ENCODE results near the gene PALLD. TPM values are rescaled to one million over a fixed set of nuclear protein-coding genes. Genes with fewer than 3 reads are reported as not detected.

Gene PALLD
- total and polyA plus RNA-seq, 2 of the 8 experiments (the other 6 are each of a cell fraction or from before 2014, with no cell fraction given), result 10.5 to 25.0 TPM

DNA sequence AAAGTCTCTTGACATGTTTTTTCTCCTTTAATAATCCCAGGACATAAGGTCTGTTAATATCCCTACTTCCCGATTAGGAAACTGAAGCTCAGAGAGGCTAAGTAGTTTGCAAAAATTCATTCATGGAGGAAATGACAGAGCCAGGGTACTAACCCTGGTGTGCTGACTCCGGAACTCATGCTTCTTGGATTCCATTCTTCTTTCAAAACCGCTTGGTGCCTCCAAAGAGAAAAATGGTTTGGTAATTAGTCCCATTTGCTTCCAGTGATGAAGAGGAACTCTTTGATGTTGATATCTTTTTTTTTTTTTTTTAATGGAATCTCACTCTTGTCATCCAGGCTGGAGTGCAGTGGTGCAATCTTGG lies 146.9 kb downstream of the PALLD start (continued):
- TF ChIP-seq, protein P1, sequence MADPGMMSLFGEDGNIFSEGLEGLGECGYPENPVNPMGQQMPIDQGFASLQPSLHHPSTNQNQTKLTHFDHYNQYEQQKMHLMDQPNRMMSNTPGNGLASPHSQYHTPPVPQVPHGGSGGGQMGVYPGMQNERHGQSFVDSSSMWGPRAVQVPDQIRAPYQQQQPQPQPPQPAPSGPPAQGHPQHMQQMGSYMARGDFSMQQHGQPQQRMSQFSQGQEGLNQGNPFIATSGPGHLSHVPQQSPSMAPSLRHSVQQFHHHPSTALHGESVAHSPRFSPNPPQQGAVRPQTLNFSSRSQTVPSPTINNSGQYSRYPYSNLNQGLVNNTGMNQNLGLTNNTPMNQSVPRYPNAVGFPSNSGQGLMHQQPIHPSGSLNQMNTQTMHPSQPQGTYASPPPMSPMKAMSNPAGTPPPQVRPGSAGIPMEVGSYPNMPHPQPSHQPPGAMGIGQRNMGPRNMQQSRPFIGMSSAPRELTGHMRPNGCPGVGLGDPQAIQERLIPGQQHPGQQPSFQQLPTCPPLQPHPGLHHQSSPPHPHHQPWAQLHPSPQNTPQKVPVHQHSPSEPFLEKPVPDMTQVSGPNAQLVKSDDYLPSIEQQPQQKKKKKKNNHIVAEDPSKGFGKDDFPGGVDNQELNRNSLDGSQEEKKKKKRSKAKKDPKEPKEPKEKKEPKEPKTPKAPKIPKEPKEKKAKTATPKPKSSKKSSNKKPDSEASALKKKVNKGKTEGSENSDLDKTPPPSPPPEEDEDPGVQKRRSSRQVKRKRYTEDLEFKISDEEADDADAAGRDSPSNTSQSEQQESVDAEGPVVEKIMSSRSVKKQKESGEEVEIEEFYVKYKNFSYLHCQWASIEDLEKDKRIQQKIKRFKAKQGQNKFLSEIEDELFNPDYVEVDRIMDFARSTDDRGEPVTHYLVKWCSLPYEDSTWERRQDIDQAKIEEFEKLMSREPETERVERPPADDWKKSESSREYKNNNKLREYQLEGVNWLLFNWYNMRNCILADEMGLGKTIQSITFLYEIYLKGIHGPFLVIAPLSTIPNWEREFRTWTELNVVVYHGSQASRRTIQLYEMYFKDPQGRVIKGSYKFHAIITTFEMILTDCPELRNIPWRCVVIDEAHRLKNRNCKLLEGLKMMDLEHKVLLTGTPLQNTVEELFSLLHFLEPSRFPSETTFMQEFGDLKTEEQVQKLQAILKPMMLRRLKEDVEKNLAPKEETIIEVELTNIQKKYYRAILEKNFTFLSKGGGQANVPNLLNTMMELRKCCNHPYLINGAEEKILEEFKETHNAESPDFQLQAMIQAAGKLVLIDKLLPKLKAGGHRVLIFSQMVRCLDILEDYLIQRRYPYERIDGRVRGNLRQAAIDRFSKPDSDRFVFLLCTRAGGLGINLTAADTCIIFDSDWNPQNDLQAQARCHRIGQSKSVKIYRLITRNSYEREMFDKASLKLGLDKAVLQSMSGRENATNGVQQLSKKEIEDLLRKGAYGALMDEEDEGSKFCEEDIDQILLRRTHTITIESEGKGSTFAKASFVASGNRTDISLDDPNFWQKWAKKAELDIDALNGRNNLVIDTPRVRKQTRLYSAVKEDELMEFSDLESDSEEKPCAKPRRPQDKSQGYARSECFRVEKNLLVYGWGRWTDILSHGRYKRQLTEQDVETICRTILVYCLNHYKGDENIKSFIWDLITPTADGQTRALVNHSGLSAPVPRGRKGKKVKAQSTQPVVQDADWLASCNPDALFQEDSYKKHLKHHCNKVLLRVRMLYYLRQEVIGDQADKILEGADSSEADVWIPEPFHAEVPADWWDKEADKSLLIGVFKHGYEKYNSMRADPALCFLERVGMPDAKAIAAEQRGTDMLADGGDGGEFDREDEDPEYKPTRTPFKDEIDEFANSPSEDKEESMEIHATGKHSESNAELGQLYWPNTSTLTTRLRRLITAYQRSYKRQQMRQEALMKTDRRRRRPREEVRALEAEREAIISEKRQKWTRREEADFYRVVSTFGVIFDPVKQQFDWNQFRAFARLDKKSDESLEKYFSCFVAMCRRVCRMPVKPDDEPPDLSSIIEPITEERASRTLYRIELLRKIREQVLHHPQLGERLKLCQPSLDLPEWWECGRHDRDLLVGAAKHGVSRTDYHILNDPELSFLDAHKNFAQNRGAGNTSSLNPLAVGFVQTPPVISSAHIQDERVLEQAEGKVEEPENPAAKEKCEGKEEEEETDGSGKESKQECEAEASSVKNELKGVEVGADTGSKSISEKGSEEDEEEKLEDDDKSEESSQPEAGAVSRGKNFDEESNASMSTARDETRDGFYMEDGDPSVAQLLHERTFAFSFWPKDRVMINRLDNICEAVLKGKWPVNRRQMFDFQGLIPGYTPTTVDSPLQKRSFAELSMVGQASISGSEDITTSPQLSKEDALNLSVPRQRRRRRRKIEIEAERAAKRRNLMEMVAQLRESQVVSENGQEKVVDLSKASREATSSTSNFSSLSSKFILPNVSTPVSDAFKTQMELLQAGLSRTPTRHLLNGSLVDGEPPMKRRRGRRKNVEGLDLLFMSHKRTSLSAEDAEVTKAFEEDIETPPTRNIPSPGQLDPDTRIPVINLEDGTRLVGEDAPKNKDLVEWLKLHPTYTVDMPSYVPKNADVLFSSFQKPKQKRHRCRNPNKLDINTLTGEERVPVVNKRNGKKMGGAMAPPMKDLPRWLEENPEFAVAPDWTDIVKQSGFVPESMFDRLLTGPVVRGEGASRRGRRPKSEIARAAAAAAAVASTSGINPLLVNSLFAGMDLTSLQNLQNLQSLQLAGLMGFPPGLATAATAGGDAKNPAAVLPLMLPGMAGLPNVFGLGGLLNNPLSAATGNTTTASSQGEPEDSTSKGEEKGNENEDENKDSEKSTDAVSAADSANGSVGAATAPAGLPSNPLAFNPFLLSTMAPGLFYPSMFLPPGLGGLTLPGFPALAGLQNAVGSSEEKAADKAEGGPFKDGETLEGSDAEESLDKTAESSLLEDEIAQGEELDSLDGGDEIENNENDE (IDR thresholded peaks at IDR 0.05; ENCODE audit: insufficient replicate concordance, low read length), result no peak

Data from H1 (cell line).